HL-60 (cell line): ENCODE measurements around the gene IGSF10.

Experiments used
- DNase-seq, 2 experiments: peaks; one replicate each; pipeline ENCODE4 v3.0.0-alpha.2; 2010 to 2020; ENCODE audit warnings: low read depth in 1 of 2, low spot score in 1 of 2
- H3K27ac ChIP-seq: fragments of 250-450 bp; sonication (Bioruptor Pico); replicated peaks from 2 replicates; pipeline ENCODE4 v1.5.1; 2020; ENCODE audit warnings: mild to moderate bottlenecking, moderate library complexity
- H3K27me3 ChIP-seq: fragments of 250-450 bp; sonication (Bioruptor Pico); 2 replicates; pipeline ENCODE4 v1.5.1; 2021; ENCODE audit warnings: mild to moderate bottlenecking, moderate library complexity; ENCODE audit not compliant: insufficient read depth, poor library complexity, severe bottlenecking
- H3K4me3 ChIP-seq: replicated peaks from 2 replicates; pipeline ENCODE4 v1.5.1; 2011; ENCODE audit warnings: mild to moderate bottlenecking, control low read depth, low read length; ENCODE audit not compliant: insufficient read depth
- GABPA ChIP-seq: IDR thresholded peaks from 2 replicates; pipeline ENCODE4 v1.6.1; 2012; ENCODE audit warnings: low read depth
- POLR2AphosphoS5 ChIP-seq: IDR thresholded peaks from 2 replicates; pipeline ENCODE4 v1.6.1; 2012; ENCODE audit warnings: low read depth
- SPI1 ChIP-seq: IDR thresholded peaks from 2 replicates; pipeline ENCODE4 v1.6.1; 2012; ENCODE audit warnings: low read depth, mild to moderate bottlenecking, borderline replicate concordance
- TF ChIP-seq, protein P1 (sequence below): IDR thresholded peaks from 2 replicates; pipeline ENCODE4 v1.6.1; 2012; ENCODE audit warnings: low read depth; ENCODE audit not compliant: insufficient replicate concordance
- TF ChIP-seq, protein P2 (sequence below): IDR thresholded peaks from one replicate; pipeline ENCODE4 v1.5.1; 2011; ENCODE audit warnings: low read length, control low read depth, inconsistent platforms; ENCODE audit not compliant: insufficient read depth

The IGSF10 gene

DNA sequence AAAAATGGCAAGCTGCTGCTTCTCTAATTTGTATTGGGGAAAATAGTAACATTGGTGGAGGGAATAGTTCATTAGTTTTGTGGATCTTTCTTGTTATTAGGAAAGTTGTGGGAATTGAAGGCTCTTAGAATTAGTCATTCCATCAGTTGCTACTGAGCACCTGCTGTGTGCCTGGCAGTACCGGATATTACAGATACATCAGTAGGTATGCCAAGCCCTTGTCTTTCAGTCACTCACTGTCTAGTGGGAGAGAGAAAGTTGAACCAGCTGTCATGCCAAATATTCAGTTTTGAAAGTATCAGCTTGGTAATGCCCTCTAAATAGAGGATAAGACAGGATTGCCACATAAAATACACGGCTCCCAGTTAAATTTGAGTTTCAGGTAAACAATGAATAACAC is 32.5 kb downstream of the IGSF10 start:
- DNase-seq = no peak
- H3K4me3 ChIP-seq = no peak overlapping the region
- TF ChIP-seq GABPA (no peak), SPI1 (no peak), POLR2AphosphoS5 (no peak)
- TF ChIP-seq, protein P1, sequence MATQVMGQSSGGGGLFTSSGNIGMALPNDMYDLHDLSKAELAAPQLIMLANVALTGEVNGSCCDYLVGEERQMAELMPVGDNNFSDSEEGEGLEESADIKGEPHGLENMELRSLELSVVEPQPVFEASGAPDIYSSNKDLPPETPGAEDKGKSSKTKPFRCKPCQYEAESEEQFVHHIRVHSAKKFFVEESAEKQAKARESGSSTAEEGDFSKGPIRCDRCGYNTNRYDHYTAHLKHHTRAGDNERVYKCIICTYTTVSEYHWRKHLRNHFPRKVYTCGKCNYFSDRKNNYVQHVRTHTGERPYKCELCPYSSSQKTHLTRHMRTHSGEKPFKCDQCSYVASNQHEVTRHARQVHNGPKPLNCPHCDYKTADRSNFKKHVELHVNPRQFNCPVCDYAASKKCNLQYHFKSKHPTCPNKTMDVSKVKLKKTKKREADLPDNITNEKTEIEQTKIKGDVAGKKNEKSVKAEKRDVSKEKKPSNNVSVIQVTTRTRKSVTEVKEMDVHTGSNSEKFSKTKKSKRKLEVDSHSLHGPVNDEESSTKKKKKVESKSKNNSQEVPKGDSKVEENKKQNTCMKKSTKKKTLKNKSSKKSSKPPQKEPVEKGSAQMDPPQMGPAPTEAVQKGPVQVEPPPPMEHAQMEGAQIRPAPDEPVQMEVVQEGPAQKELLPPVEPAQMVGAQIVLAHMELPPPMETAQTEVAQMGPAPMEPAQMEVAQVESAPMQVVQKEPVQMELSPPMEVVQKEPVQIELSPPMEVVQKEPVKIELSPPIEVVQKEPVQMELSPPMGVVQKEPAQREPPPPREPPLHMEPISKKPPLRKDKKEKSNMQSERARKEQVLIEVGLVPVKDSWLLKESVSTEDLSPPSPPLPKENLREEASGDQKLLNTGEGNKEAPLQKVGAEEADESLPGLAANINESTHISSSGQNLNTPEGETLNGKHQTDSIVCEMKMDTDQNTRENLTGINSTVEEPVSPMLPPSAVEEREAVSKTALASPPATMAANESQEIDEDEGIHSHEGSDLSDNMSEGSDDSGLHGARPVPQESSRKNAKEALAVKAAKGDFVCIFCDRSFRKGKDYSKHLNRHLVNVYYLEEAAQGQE = no peak
- TF ChIP-seq, protein P2, sequence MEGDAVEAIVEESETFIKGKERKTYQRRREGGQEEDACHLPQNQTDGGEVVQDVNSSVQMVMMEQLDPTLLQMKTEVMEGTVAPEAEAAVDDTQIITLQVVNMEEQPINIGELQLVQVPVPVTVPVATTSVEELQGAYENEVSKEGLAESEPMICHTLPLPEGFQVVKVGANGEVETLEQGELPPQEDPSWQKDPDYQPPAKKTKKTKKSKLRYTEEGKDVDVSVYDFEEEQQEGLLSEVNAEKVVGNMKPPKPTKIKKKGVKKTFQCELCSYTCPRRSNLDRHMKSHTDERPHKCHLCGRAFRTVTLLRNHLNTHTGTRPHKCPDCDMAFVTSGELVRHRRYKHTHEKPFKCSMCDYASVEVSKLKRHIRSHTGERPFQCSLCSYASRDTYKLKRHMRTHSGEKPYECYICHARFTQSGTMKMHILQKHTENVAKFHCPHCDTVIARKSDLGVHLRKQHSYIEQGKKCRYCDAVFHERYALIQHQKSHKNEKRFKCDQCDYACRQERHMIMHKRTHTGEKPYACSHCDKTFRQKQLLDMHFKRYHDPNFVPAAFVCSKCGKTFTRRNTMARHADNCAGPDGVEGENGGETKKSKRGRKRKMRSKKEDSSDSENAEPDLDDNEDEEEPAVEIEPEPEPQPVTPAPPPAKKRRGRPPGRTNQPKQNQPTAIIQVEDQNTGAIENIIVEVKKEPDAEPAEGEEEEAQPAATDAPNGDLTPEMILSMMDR = no peak
- no peak overlapping the region for H3K27ac ChIP-seq
- no peaks in the 10 kb centered on the region for H3K27me3 ChIP-seq

DNA sequence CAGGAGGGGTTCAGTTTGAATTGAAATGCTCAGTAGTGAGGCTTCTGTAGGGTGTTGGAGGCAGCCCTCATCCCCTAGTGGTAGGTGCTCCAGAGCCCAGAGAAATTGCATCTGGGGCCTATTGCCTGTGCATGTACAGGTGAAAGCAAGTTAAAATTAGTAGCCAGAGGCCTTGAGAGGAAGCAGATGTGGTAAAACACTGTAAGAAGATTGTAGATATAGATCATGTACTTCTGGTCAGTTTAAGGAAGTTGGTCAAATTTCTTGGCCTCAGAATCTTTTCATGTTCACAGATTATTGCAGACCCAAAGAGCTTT is 34.6 kb downstream of the IGSF10 start:
- Histone ChIP-seq H3K27ac (no peak overlapping the region), H3K4me3 (no peak overlapping the region), H3K27me3 (no peaks in the 10 kb centered on the region)
- peak in 1 of 2 experiments; percentile 29 for DNase-seq
- TF ChIP-seq, protein P2 = no peak
- TF ChIP-seq GABPA = no peak
- no peak for TF ChIP-seq POLR2AphosphoS5
- TF ChIP-seq SPI1 = no peak; the same call in 1 of the 2 replicates
- TF ChIP-seq, protein P1 = no peak

DNA sequence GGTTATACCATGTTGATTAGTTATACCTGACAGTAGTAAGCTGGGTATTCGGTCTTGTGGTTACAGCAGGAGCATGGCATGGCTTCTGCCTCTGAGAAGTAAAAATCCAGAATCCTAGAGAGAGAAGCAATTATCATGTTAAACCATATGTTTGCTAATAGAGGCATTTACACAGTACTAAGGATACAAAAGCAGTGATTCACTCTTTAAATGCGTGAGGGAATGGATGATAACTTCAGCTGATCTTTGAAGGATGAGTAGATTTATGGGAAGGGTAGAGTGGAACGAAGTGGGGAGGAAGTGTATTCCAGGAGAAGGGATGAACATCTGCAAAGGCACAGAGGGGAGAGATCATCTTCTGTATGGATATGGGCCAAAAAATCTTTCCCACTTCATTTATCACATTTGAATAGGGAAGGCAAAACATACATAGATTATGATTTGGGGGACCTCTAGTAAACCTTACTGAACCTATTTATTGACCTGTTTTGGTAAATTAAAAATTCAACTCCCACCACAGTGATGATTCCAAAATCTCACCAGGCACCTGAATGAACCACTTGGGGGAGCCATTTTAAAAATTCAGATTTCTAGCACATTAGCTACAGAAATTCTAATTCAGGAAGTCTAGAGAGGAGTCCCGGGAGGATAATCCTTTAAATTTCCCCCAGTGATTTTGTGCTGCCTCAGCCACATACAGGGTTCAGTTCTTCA is 35.1 kb downstream of the IGSF10 start:
- TF ChIP-seq GABPA = no peak
- no peak for TF ChIP-seq POLR2AphosphoS5
- TF ChIP-seq, protein P2 = peak; percentile 4
- TF ChIP-seq SPI1 = 0 out of 2 replicates have a peak, but pooled peaks have one; percentile 10
- TF ChIP-seq, protein P1 = no peak
- Histone ChIP-seq H3K27me3 (no peaks in the 10 kb centered on the region), H3K4me3 (no peak overlapping the region), H3K27ac (no peak overlapping the region)
- no peak for DNase-seq
